ENCODE measurements around the gene LHX1. TPM values are rescaled to one million over a fixed set of nuclear protein-coding genes. Genes with fewer than 3 reads are reported as not detected.

The LHX1 gene
- total RNA-seq, 6 donors from 2014 or later = not detected

DNA sequence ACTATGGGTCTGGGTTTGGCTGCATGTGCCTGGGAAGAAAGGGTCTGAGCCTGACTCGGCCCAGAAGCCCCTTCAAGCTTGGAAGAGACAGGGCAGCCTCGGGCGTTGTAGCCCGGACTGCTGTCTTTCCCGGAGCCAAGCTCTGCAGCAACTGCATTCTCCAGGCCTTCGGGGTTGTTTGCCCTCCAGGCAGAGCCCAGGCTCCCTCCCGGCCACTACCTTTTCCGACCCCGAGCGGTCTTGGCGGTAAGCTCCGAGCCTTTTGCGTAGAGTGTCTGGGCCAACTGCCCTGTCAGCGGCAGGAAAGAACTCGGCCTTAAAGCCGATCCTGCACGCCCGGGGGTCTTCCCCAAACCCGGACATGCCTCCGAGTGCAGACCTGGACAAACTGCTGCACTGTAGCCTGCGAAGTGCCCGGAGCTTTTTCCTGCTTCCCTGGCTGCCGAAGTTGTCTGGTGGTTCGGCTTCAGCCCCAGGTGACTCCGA is 1.3 kb downstream of the LHX1 start:
- H3K36me3 ChIP-seq = no peaks in the 10 kb centered on the region
- ATAC-seq (ENCODE audit: low FRiP score in 2 of 2) = no peak
- no peak for DNase-seq
- H3K9me3 ChIP-seq = no peaks in the 10 kb centered on the region
- H3K27me3 ChIP-seq = peaks cover 6 to 100% (median 92%) of the 10 kb centered on the region in 4 donors
- WGBS, 2 donors = 5 to 13% methylated on average over 5 to 24 of the region's 25 CpGs
- TF ChIP-seq EP300 (IDR thresholded peaks at IDR 0.05) = no peak
- no peak for TF ChIP-seq POLR2AphosphoS5 (IDR thresholded peaks at IDR 0.05)
- TF ChIP-seq CTCF (IDR thresholded peaks at IDR 0.05) = no peak
- TF ChIP-seq POLR2A (IDR thresholded peaks at IDR 0.05) = no peak
- no peak overlapping the region for H3K27ac ChIP-seq
- no peak overlapping the region for H3K4me3 ChIP-seq
- H3K4me1 ChIP-seq = peaks cover 55 to 82% (median 68%) of the 10 kb centered on the region in 4 donors

GRCh38 chr17:36939052-36939801 is 2.0 kb downstream of the LHX1 start:
- ATAC-seq (ENCODE audit: low FRiP score in 2 of 2) = no peak
- Histone ChIP-seq H3K27me3 (peaks cover 6 to 97% (median 87%) of the 10 kb centered on the region in 4 donors), H3K9me3 (no peaks in the 10 kb centered on the region), H3K4me3 (no peak overlapping the region), H3K36me3 (no peaks in the 10 kb centered on the region), H3K27ac (no peak overlapping the region), H3K4me1 (peaks cover 49 to 75% (median 62%) of the 10 kb centered on the region in 4 donors)
- TF ChIP-seq CTCF (IDR thresholded peaks at IDR 0.05) (no peak), EP300 (IDR thresholded peaks at IDR 0.05) (no peak), POLR2AphosphoS5 (IDR thresholded peaks at IDR 0.05) (no peak), POLR2A (IDR thresholded peaks at IDR 0.05) (no peak)
- DNase-seq = peak in 1 of 2 donors; percentile 73
- WGBS, 2 donors = 8 to 11% methylated on average over 25 to 43 of the region's 43 CpGs

DNA sequence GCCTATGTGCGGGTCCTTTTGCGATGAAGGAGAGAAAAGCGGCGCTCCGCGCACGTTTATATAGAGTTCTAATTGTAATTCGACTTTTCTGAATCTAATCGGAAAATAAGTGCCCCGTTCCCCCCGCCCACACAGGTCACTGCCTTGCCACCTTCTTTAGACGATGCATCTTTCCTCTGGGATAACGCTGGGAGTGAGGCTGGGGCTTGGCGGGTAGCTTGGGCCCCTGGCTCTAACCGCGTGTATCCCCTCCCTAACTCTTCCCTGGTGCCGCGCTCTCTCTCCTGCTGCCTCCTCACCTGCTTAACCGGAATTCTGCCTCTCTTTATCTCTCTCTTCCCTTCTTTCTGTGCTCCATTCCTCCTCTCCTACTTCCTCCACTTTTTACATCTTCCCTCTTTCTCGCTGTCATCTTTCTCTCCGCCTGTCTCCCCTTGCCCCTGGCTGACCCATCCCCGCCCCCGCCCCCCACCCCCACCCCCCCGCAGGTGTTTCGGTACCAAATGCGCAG is 2.6 kb downstream of the LHX1 start:
- Histone ChIP-seq H3K4me3 (no peak overlapping the region), H3K9me3 (no peaks in the 10 kb centered on the region), H3K36me3 (no peaks in the 10 kb centered on the region), H3K27me3 (peaks cover 6 to 97% (median 84%) of the 10 kb centered on the region in 4 donors), H3K4me1 (peaks cover 43 to 69% (median 55%) of the 10 kb centered on the region in 4 donors), H3K27ac (no peak overlapping the region)
- ATAC-seq (ENCODE audit: low FRiP score in 2 of 2) = no peak
- no peak for DNase-seq
- no peak for TF ChIP-seq EP300 (IDR thresholded peaks at IDR 0.05)
- no peak for TF ChIP-seq POLR2AphosphoS5 (IDR thresholded peaks at IDR 0.05)
- TF ChIP-seq CTCF (IDR thresholded peaks at IDR 0.05) = no peak
- TF ChIP-seq POLR2A (IDR thresholded peaks at IDR 0.05) = no peak
- WGBS, 2 donors = 9% methylated on average over 25 to 26 of the region's 26 CpGs

- no peak for TF ChIP-seq CTCF (IDR thresholded peaks at IDR 0.05)
- no peak for TF ChIP-seq EP300 (IDR thresholded peaks at IDR 0.05)
- no peak for TF ChIP-seq POLR2A (IDR thresholded peaks at IDR 0.05)
- TF ChIP-seq POLR2AphosphoS5 (IDR thresholded peaks at IDR 0.05) = no peak
- Histone ChIP-seq H3K27ac (no peak overlapping the region), H3K4me3 (no peak overlapping the region), H3K4me1 (peaks cover 35 to 62% (median 48%) of the 10 kb centered on the region in 4 donors), H3K27me3 (peaks cover 6 to 94% (median 80%) of the 10 kb centered on the region in 4 donors), H3K9me3 (no peaks in the 10 kb centered on the region), H3K36me3 (no peaks in the 10 kb centered on the region)
- DNase-seq (peak in 1 of 2 donors; percentile 80), ATAC-seq (ENCODE audit: low FRiP score in 2 of 2) (no peak)
- WGBS, 2 donors = 10 to 13% methylated on average over 22 to 30 of the region's 52 CpGs
Observed at GRCh38 chr17:36940313-36941264, 3.3 kb downstream of the LHX1 start.
